GM12878 (cell line): ENCODE measurements around the gene CCDC85B. TPM values are rescaled to one million over a fixed set of nuclear protein-coding genes. Genes with fewer than 3 reads are reported as not detected.

Source experiments
- ETV6 ChIP-seq, 2 experiments: fragments of 450-650 bp in 1 of 2; IDR thresholded peaks in 1 of 2; conservative IDR thresholded peaks in 1 of 2; 2 replicates each; pipeline ENCODE4 v1.6.1; 2014; ENCODE audit warnings: antibody characterized with exemption in 1 of 2, borderline replicate concordance in 1 of 2, low read depth in 1 of 2, mild to moderate bottlenecking in 1 of 2, moderate library complexity in 1 of 2
- IKZF2 ChIP-seq, 2 experiments: fragments of 450-650 bp; IDR thresholded peaks; 2 replicates each; pipeline ENCODE4 v1.6.1; 2017; ENCODE audit warnings: mild to moderate bottlenecking in 2 of 2, moderate library complexity in 2 of 2
- IRF4 ChIP-seq: IDR thresholded peaks from 2 replicates; pipeline ENCODE4 v1.6.1; 2011; ENCODE audit warnings: low read depth, low read length
- JUND ChIP-seq: IDR thresholded peaks from 2 replicates; pipeline ENCODE4 v1.6.1; 2012; ENCODE audit warnings: low read depth, mild to moderate bottlenecking, low read length, improper control_type of control experiment, moderate library complexity
- MTA3 ChIP-seq: IDR thresholded peaks from 2 replicates; pipeline ENCODE4 v1.6.1; 2012; ENCODE audit warnings: low read length, inconsistent platforms, borderline replicate concordance
- NBN ChIP-seq: fragments of 450-650 bp; IDR thresholded peaks from 2 replicates; pipeline ENCODE4 v1.6.1; 2016
- NFYB ChIP-seq: IDR thresholded peaks from 2 replicates; pipeline ENCODE4 v1.6.1; 2011; ENCODE audit warnings: low read depth, mild to moderate bottlenecking, low read length, improper control_type of control experiment, moderate library complexity; ENCODE audit not compliant: insufficient read depth
- NR2C1 ChIP-seq: fragments of 450-650 bp; IDR thresholded peaks from 2 replicates; pipeline ENCODE4 v1.6.1; 2017; ENCODE audit warnings: antibody characterized with exemption, mild to moderate bottlenecking, moderate library complexity
- NR2C2 ChIP-seq: IDR thresholded peaks from 2 replicates; pipeline ENCODE4 v1.6.1; 2011; ENCODE audit warnings: borderline replicate concordance, low read depth; ENCODE audit not compliant: control insufficient read depth, insufficient read length
- RFX5 ChIP-seq: IDR thresholded peaks from 2 replicates; pipeline ENCODE4 v1.6.1; 2011; ENCODE audit warnings: low read depth, low read length, improper control_type of control experiment
- SMAD5 ChIP-seq: IDR thresholded peaks from 2 replicates; pipeline ENCODE4 v1.6.1; 2016; ENCODE audit warnings: antibody characterized with exemption, low read depth
- SRF ChIP-seq, 2 experiments: IDR thresholded peaks; 2 replicates each; pipeline ENCODE4 v1.6.1; 2011; ENCODE audit warnings: low read depth in 2 of 2, low read length in 2 of 2, mild to moderate bottlenecking in 1 of 2, moderate library complexity in 1 of 2
- STAT1 ChIP-seq: fragments of 450-650 bp; conservative IDR thresholded peaks from 2 replicates; pipeline ENCODE4 v1.6.1; 2014; ENCODE audit warnings: antibody characterized with exemption, mild to moderate bottlenecking
- STAT3 ChIP-seq: IDR thresholded peaks from 2 replicates; pipeline ENCODE4 v1.6.1; 2011; ENCODE audit warnings: low read depth, low read length, improper control_type of control experiment
- TAF1 ChIP-seq: IDR thresholded peaks from 2 replicates; pipeline ENCODE4 v1.6.1; 2011; ENCODE audit warnings: mild to moderate bottlenecking, low read depth, low read length, borderline replicate concordance
- TCF12 ChIP-seq: IDR thresholded peaks from 2 replicates; pipeline ENCODE4 v1.6.1; 2011; ENCODE audit warnings: low read depth, mild to moderate bottlenecking, low read length
- ZNF24 ChIP-seq: fragments of 450-650 bp; IDR thresholded peaks from 2 replicates; pipeline ENCODE4 v1.6.1; 2017; ENCODE audit warnings: antibody characterized with exemption, mild to moderate bottlenecking
- ZNF384 ChIP-seq: IDR thresholded peaks from 2 replicates; pipeline ENCODE4 v1.6.1; 2012; ENCODE audit warnings: low read depth, mild to moderate bottlenecking, low read length, improper control_type of control experiment, borderline replicate concordance
- polyA plus RNA-seq, 11 experiments: library from polyadenylated mRNA; depleted of rRNA in 4 of 11; unstranded in 6 of 11; stranded (reverse) in 5 of 11; fragments of >200 nt; fragmentation: Nextera tagmentation in 4 of 11; fragmentation: Illumina TruSeq in 1 of 11; extraction: Ambion mirVana in 4 of 11; extraction: Trizol in 1 of 11; gene quantifications; 1 replicate in 1 of 11; 2 replicates in 10 of 11; pipeline versions ENCODE4 v1.2.1 to v1.2.3, GENCODE V29; 2011 to 2016; ENCODE audit warnings: inconsistent platforms in 2 of 11, missing spikeins in 2 of 11, low read depth in 1 of 11
- total RNA-seq, 4 experiments: library from RNA; depleted of rRNA in 3 of 4; stranded (reverse); fragments of >200 nt in 3 of 4; fragmentation: Illumina TruSeq in 1 of 4; extraction: Trizol in 1 of 4; gene quantifications; 2 replicates each; pipeline versions ENCODE4 v1.2.1 to v1.2.3, GENCODE V29; 2013 to 2021
- TF ChIP-seq, protein P1 (sequence below): fragments of 450-650 bp; IDR thresholded peaks from 2 replicates; pipeline ENCODE4 v1.6.1; 2018; ENCODE audit warnings: borderline replicate concordance, mild to moderate bottlenecking; ENCODE audit not compliant: partially characterized antibody
- TF ChIP-seq, protein P2 (sequence below): IDR thresholded peaks from 2 replicates; pipeline ENCODE4 v1.6.1; 2012; ENCODE audit warnings: low read depth, low read length, improper control_type of control experiment
- TF ChIP-seq, protein P3 (sequence below): fragments of 150-350 bp; IDR thresholded peaks from 2 replicates; pipeline ENCODE4 v1.6.1; 2014; ENCODE audit warnings: mild to moderate bottlenecking, low read depth, low read length
- TF ChIP-seq, protein P4 (sequence below): IDR thresholded peaks from 2 replicates; pipeline ENCODE4 v1.6.1; 2011; ENCODE audit warnings: borderline replicate concordance, low read depth, mild to moderate bottlenecking, moderate library complexity, low read length; ENCODE audit not compliant: insufficient read depth, poor library complexity, severe bottlenecking

CCDC85B gene
- total and polyA plus RNA-seq, 10 of the 15 experiments (the other 5 are each of a cell fraction or from before 2014, with no cell fraction given) = 0.32 to 114 (median 49.5) TPM

DNA sequence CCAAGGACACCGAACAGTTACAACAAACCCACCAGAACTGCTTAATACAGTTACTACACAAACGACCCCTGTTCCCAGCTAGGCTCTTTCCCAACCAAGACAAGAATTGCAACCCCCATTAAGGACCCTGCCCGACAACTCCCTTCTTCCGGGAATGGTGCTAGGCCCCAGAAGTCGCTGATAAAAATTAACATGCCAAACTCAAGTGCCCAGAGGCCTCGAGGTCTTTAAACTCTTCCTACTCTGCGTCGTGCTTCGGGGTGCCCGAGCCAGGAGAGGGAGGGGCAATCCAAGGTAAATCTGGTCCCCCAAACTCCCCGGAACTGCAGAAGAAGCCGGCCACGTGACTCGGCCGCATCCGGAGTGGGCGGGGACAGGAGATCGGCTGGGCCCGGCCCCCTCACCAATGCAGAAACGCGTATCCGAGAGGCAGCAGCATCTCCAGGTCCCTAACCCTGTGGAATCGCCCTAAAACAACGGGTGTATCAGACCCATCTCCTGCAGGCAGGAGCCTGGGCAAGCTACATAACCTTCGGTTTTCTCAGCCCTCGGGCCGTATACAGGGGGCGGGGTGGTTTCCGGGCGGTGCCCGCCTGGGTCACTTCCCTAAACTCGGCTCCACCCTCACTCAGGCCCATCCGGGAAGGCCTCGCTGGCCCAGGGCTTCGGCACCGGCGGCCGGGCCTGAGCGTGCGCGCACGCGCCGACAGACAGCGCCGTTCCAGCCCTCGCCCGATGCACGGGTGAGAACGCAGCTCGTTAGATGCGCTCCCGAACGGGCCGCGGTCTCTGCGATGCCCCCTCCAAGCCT is 33.6 kb upstream of the CCDC85B start (continued):
- TF ChIP-seq IKZF2 (IDR thresholded peaks at IDR 0.05) (no peak), TAF1 (0 out of 2 replicates have a peak, but pooled peaks have one; percentile 49), NFYB (no peak), ETV6 (conservative IDR thresholded peaks at IDR 0.05 in 1 of 2, IDR thresholded peaks at IDR 0.05 in 1 of 2; ENCODE audit: borderline replicate concordance in 1 of 2, low read depth in 1 of 2) (0 out of 4 replicates have a peak, but pooled peaks of 1 of the 2 experiments have one; percentile 8), SMAD5 (peak; percentile 71; the same call in 1 of the 2 replicates), RFX5 (no peak), STAT3 (no peak), IRF4 (no peak), MTA3 (no peak), ZNF24 (no peak), JUND (no peak), NR2C1 (no peak), NBN (peak; percentile 89; the same call in 1 of the 2 replicates), TCF12 (no peak), ZNF384 (0 out of 2 replicates have a peak, but pooled peaks have one; percentile 6), STAT1 (no peak), NR2C2 (no peak), SRF (IDR thresholded peaks at IDR 0.05; ENCODE audit: low read depth in 2 of 2, low read length in 2 of 2) (peak in 1 of 2 experiments; percentile 20; a peak in 1 of 4 replicates)
- TF ChIP-seq, protein P1, sequence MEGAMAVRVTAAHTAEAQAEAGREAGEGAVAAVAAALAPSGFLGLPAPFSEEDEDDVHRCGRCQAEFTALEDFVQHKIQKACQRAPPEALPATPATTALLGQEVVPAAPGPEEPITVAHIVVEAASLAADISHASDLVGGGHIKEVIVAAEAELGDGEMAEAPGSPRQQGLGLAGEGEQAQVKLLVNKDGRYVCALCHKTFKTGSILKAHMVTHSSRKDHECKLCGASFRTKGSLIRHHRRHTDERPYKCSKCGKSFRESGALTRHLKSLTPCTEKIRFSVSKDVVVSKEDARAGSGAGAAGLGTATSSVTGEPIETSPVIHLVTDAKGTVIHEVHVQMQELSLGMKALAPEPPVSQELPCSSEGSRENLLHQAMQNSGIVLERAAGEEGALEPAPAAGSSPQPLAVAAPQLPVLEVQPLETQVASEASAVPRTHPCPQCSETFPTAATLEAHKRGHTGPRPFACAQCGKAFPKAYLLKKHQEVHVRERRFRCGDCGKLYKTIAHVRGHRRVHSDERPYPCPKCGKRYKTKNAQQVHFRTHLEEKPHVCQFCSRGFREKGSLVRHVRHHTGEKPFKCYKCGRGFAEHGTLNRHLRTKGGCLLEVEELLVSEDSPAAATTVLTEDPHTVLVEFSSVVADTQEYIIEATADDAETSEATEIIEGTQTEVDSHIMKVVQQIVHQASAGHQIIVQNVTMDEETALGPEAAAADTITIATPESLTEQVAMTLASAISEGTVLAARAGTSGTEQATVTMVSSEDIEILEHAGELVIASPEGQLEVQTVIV = peak; percentile 29
- TF ChIP-seq, protein P2, sequence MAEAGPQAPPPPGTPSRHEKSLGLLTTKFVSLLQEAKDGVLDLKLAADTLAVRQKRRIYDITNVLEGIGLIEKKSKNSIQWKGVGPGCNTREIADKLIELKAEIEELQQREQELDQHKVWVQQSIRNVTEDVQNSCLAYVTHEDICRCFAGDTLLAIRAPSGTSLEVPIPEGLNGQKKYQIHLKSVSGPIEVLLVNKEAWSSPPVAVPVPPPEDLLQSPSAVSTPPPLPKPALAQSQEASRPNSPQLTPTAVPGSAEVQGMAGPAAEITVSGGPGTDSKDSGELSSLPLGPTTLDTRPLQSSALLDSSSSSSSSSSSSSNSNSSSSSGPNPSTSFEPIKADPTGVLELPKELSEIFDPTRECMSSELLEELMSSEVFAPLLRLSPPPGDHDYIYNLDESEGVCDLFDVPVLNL = no peak
- TF ChIP-seq, protein P3, sequence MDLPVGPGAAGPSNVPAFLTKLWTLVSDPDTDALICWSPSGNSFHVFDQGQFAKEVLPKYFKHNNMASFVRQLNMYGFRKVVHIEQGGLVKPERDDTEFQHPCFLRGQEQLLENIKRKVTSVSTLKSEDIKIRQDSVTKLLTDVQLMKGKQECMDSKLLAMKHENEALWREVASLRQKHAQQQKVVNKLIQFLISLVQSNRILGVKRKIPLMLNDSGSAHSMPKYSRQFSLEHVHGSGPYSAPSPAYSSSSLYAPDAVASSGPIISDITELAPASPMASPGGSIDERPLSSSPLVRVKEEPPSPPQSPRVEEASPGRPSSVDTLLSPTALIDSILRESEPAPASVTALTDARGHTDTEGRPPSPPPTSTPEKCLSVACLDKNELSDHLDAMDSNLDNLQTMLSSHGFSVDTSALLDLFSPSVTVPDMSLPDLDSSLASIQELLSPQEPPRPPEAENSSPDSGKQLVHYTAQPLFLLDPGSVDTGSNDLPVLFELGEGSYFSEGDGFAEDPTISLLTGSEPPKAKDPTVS = no peak
- TF ChIP-seq, protein P4, sequence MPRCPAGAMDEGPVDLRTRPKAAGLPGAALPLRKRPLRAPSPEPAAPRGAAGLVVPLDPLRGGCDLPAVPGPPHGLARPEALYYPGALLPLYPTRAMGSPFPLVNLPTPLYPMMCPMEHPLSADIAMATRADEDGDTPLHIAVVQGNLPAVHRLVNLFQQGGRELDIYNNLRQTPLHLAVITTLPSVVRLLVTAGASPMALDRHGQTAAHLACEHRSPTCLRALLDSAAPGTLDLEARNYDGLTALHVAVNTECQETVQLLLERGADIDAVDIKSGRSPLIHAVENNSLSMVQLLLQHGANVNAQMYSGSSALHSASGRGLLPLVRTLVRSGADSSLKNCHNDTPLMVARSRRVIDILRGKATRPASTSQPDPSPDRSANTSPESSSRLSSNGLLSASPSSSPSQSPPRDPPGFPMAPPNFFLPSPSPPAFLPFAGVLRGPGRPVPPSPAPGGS = peak; percentile 30
